ENCODE data around the gene BDNF. TPM values are rescaled to one million over a fixed set of nuclear protein-coding genes. Genes with fewer than 3 reads are reported as not detected.
A peak's percentile ranks its signal among the peaks of the same experiment; 100 is the strongest.

Gene BDNF
- total RNA-seq (2021; ENCODE audit: unreplicated experiment) (0.36 TPM), Bru-seq, nascent RNA (percentile 38 among the genes with signal in this experiment), BruChase-seq, experiment 1, labeled RNA remaining after a 2-hour chase (percentile 35 among the genes with signal in this experiment), BruChase-seq, experiment 2, labeled RNA remaining after a 6-hour chase (percentile 28 among the genes with signal in this experiment)
- polyA plus RNA-seq (2012; ENCODE audit: insufficient read length) = 0.21 TPM
- long read RNA-seq, full-length matches to known transcripts = 1 of 1 reads
- long read RNA-seq, partial matches to known transcripts = 0 of 1 reads
- long read RNA-seq, other reads (novel, unspliced or antisense) = 0 of 1 reads

GRCh38 chr11:27700351-27701301, at the start of gene BDNF:
Gene BDNF, minus strand, starts transcription at chr11:27700455. Its CDS starts 41,891 bp downstream, at chr11:27658564.
- no peaks in the 10 kb centered on the region; the same call in 1 of the 2 replicates for H3K36me3 ChIP-seq (ENCODE audit: control insufficient read depth, insufficient read depth, low read length)
- no peak for TF ChIP-seq CTCF (IDR thresholded peaks at IDR 0.05)
- TF ChIP-seq REST (IDR thresholded peaks at IDR 0.05; ENCODE audit: insufficient read depth in 1 of 2, low read depth in 2 of 2, low read length in 1 of 2) = no peak
- in situ Hi-C loops (cut with HindIII; ENCODE audit: low pct_unique_long_range_greater_than_20kb, low sequenced_read_pairs) (loop anchor here (25.0 kb wide), 1 partner anchor 412 kb away; the partner anchor contains the start of genes KIF18A and METTL15), intact Hi-C loops (cut with micrococcal nuclease; ENCODE audit: unreplicated experiment) (no loop called here)
- DNase-seq (ENCODE audit: low read depth, low spot score) (no peak), ATAC-seq (peak; percentile 74)
- BruUV-seq (replicated peaks) = no TSS peak
- ChIA-PET CTCF (interaction anchor here (2.3 kb wide), 1 partner anchor 16 kb away, joined by 7 read pairs; no protein-coding TSS in a partner anchor), POLR2A (interaction anchor here (0.6 kb wide), 1 partner anchor 59 kb away, joined by 4 read pairs; no protein-coding TSS in a partner anchor)
- H3K27ac ChIP-seq (ENCODE audit: low read length) = no peak within 1 kb of the TSS; the same call in 1 of the 2 replicates
- no peaks in the 10 kb centered on the region for H3K9me3 ChIP-seq (ENCODE audit: control insufficient read depth, insufficient read depth, low read depth, low read length)
- H3K27me3 ChIP-seq (ENCODE audit: control insufficient read depth, insufficient read depth, low read length) = peaks cover 14% of the 10 kb centered on the region
- peaks cover 12% of the 10 kb centered on the region for H3K4me1 ChIP-seq (ENCODE audit: control insufficient read depth, insufficient read depth, low read length)
- H3K4me3 ChIP-seq (ENCODE audit: low read depth in 2 of 2, low read length in 2 of 2) = peak within 1 kb of the TSS; percentile 48 to 66

GRCh38 chr11:27740362-27741013, 40.2 kb upstream of the BDNF start:
- no peak for DNase-seq (ENCODE audit: low read depth, low spot score)
- POLR2A ChIA-PET = interaction anchor here (0.7 kb wide), 1 partner anchor 215 kb away, joined by 3 read pairs; no protein-coding TSS in a partner anchor
- no peak for ATAC-seq
- Histone ChIP-seq H3K4me3 (ENCODE audit: low read depth in 2 of 2, low read length in 2 of 2) (no peak overlapping the region), H3K27ac (ENCODE audit: low read length) (no peak overlapping the region), H3K4me1 (ENCODE audit: control insufficient read depth, insufficient read depth, low read length) (no peaks in the 10 kb centered on the region), H3K9me3 (ENCODE audit: control insufficient read depth, insufficient read depth, low read depth, low read length) (no peaks in the 10 kb centered on the region), H3K27me3 (ENCODE audit: control insufficient read depth, insufficient read depth, low read length) (no peaks in the 10 kb centered on the region; the same call in none of the 2 replicates), H3K36me3 (ENCODE audit: control insufficient read depth, insufficient read depth, low read length) (no peaks in the 10 kb centered on the region)
- no TSS peak for BruUV-seq (replicated peaks)
- TF ChIP-seq CTCF (IDR thresholded peaks at IDR 0.05) (no peak), TCF7L2 (IDR thresholded peaks at IDR 0.05; ENCODE audit: low read depth, low read length) (no peak), POLR2AphosphoS5 (IDR thresholded peaks at IDR 0.05; ENCODE audit: low read depth, low read length) (no peak), REST (IDR thresholded peaks at IDR 0.05; ENCODE audit: insufficient read depth in 1 of 2, low read depth in 2 of 2, low read length in 1 of 2) (no peak), SIN3A (IDR thresholded peaks at IDR 0.05; ENCODE audit: borderline replicate concordance, insufficient read depth, low read depth, low read length) (no peak)
- in situ Hi-C loops (cut with HindIII; ENCODE audit: low pct_unique_long_range_greater_than_20kb, low sequenced_read_pairs) (no loop called here), intact Hi-C loops (cut with micrococcal nuclease; ENCODE audit: unreplicated experiment) (no loop called here)
- CTCF ChIA-PET = no interaction called here

All from Panc1 (cell line).